Skeletal muscle cell (primary cell): ENCODE results near the gene MSTN.

Source experiments
- DNase-seq: peaks from one replicate; pipeline ENCODE4 v3.0.0-alpha.2; 2010; ENCODE audit warnings: low read depth
- H3K4me3 ChIP-seq: 2 replicates; pipeline ENCODE4 v1.5.1; 2011; ENCODE audit warnings: low read depth, mild to moderate bottlenecking, control low read depth, low read length, moderate library complexity

MSTN gene

DNA sequence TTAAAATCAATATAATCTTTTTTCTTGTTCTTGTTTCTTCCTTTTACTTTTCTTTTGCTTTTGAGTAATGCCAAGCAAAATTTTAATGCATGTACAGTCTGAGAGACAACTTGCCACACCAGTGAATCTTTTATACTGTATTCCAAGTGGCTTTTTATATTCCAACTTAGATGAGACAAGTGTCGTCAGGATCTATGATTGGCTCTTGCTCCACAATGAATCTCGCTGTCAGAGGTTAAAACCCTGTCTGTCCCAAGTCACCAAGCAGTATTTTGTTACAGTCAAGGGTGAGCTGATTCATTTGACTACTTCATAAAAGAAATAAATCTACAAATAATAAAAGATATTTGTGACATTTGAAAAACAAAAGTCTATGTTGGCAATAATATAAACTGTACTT lies at the start of gene MSTN:
MSTN (minus strand) TSS at position 129 of the 400 bp plus-strand sequence. CDS start 133 bp downstream, outside the sequence.
- H3K4me3 ChIP-seq = peak within 1 kb of the TSS; percentile 30
- no peak for DNase-seq

DNA sequence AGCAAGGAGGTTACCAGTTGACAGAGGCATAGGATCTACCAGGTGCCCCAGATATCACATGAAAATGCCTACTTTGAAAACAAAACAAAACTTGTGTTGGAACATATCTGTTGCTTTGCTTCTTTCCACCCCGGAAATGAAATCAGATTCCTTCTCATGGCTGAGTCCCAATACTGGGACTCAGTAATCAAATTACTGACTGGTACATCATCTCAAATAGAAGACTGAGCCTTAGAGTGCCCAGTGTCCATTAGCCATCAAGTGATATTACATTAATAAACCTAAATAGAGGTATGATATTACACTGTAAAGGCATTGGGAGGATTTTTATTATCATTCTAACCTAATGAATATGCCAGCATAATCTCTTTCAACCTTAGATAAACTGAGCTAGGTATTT lies 48.6 kb upstream of the MSTN start:
- H3K4me3 ChIP-seq = no peak overlapping the region
- DNase-seq = no peak

GRCh38 chr2:190110699-190111098 lies 48.2 kb upstream of the MSTN start:
- DNase-seq = no peak
- no peak overlapping the region for H3K4me3 ChIP-seq

- H3K4me3 ChIP-seq = no peak overlapping the region
- DNase-seq = peak; percentile 25
Observed at GRCh38 chr2:190110131-190110530, 47.6 kb upstream of the MSTN start.

DNA sequence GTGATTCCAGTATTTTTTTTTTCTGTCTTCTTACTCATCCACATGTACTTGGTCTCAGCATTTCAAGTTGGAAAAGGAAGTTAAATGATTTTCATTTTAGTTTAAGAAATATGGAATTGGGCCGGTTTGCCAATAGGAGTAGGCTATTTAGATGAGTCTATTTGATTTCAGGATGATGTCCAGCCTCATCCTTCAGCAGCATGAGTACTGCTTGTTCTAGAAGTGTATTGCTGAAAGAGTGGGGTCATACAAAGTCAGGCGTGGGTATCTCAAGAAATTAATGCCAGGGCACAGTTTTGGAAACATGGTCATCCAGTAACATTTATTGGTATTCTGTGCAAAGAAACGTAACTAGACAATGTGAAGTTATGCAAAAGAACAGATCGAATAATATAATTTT lies 44.9 kb upstream of the MSTN start:
- no peak overlapping the region for H3K4me3 ChIP-seq
- DNase-seq = no peak

GRCh38 chr2:190106783-190107182 lies 44.3 kb upstream of the MSTN start:
- H3K4me3 ChIP-seq = no peak overlapping the region
- no peak for DNase-seq

GRCh38 chr2:190105554-190105953 lies 43.0 kb upstream of the MSTN start:
- DNase-seq = no peak

DNA sequence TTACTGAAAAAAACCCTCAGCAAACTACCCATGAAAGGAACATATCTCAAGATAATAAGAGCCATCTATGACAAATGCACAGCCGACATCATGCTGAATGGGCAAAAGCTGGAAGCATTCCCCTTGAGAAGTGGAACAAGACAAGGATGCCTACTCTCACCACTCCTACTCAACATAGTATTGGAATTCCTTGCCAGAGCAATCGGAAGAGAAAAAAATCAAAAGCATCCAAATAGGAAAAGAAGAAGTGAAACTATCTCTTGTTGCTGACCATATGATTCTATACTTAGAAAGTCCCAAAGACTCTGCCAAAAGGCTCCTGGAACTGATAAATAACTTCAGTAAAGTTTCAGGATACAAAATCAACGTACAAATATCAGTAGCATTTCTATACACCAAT lies 40.6 kb upstream of the MSTN start:
- no peak for DNase-seq
- H3K4me3 ChIP-seq = no peak overlapping the region

More at GRCh38 chr2:190105554-190105953, 43.0 kb upstream of the MSTN start:
- H3K4me3 ChIP-seq = no peak overlapping the region

DNA sequence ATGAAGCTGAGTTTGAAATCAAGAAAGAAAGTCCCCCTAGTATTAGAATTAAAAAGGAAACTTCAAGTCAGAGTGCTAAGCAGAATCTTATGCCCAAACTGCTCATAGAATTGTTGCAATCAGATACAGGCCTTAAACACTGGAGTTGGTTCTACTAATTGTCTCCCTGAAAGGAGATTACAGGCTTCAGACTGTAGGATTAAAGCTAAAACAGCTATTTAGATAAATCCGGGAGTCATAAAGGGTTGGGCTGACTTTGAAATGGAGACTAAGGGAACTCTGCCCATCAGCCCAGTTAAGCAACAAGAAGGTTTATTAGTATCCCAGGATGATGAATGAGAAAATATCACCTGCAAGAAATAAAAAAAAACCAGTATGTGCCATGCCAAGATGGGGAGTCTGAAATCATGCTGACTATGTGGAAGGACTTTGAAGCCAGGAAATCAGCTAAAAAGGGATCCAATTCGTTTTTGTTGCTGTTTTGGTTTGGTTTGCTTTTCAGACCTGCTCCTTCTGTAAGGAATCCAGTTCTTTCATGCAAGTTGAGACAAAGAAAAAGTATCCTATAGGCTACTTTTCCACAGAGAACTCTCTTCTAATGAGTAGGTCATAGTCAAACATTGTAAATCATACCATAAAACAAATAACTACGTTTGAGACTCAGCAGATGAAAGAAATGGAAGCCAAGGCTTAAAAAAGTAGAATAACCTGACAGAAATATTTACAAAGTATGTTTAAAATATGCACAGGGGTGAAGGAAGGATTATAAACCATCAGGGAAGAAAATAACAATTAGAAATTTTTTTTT lies 37.6 kb upstream of the MSTN start:
- DNase-seq = no peak
- no peak overlapping the region for H3K4me3 ChIP-seq

GRCh38 chr2:190098851-190099250 lies 36.3 kb upstream of the MSTN start:
- DNase-seq = no peak
- no peak overlapping the region for H3K4me3 ChIP-seq

GRCh38 chr2:190097115-190097514 lies 34.6 kb upstream of the MSTN start:
- H3K4me3 ChIP-seq = no peak overlapping the region
- DNase-seq = no peak

DNA sequence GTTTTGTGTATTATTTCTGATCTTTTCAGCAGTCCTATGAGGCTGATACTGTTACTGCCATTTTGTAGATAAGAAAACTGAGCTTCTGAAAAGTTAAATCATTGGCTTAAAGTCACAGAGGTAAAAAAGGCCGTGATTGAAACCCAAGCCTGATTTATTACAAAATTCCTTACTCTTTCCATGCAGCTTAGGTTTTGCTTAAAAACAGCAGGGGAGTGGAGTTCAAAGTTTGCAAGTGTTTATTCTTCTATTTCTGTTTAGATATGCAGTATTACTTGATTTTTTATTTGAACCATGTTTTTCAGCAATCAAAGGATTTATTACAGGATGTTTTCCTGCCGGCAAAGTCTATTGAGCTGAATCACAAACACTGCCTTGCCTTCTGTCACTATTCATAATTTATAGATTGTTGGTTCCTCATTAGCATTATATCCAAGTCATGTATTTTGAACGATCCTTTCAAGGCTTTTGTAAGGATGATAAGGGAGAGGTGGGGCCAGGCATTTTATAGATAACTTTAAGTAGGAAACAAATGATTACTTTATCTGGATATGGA lies 31.9 kb upstream of the MSTN start:
- no peak overlapping the region for H3K4me3 ChIP-seq
- no peak for DNase-seq

- no peak overlapping the region for H3K4me3 ChIP-seq
- peak; percentile 8 for DNase-seq
Observed at GRCh38 chr2:190093793-190094192, 31.3 kb upstream of the MSTN start.

- H3K4me3 ChIP-seq = no peak overlapping the region
- DNase-seq = no peak
Observed at GRCh38 chr2:190090148-190090547, 27.6 kb upstream of the MSTN start.

DNA sequence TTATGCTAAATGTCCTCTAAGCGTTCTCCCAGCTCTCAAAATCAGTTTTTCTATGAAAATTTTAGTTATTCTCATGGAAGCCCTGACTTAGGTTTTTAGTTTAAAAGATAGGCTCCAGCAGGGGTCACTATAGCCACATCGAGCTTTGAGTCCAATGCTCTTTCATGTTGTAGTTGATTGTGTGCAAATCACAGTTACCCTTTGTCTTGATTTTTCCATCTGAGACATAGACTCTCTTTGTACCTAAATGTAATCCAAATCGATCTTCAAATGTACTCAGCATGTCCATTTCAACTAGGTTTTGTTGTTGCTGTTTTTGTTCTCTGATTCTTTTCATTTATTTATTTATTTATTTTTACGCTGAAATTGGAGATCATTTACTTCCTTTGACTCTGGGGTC lies 26.4 kb upstream of the MSTN start:
- peak; percentile 17 for DNase-seq
- no peak overlapping the region for H3K4me3 ChIP-seq

- DNase-seq = no peak
- no peak overlapping the region for H3K4me3 ChIP-seq
Observed at GRCh38 chr2:190084704-190085103, 22.2 kb upstream of the MSTN start.

DNA sequence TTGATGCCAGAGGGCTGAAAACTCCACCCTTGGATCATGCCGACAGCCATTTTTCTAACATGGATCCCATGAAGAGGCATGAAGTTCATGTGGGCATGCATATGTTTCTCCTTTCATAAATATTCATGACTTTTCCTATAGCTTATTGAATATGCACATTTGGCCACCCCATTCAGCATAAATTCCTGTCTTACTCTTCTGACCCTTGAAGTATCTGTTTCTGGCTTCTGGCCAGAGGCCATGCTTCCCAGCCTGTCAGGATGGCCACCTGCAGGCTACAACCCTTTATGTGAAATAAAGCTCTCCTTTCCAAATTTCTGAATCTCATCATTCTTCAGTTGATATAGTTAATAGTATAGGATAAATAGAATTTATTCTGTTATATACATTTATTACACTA lies 19.6 kb upstream of the MSTN start:
- no peak overlapping the region for H3K4me3 ChIP-seq
- DNase-seq = no peak

- H3K4me3 ChIP-seq = no peak overlapping the region
- DNase-seq = no peak
Observed at GRCh38 chr2:190080527-190081049, 18.1 kb upstream of the MSTN start.

- no peak overlapping the region for H3K4me3 ChIP-seq
- DNase-seq = no peak
Observed at GRCh38 chr2:190079160-190079559, 16.6 kb upstream of the MSTN start.

DNA sequence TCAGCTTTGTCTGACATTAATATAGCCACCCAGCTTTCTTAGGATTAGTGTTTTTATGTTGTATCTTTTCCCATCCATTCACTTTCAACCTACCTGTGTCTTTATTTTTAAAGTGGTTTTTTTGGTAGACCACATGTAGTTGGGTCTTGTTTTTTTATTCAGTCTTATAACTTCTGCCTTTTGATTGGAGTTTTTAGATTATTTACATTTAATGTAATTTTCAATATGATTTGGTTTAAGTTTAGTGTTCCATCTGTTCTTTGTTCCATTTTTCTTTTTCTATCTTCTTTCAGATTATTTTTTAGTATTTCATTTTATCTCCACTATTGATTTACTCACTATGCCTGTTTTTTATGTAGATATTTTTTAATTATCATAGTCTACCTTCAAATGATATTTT lies 13.1 kb upstream of the MSTN start:
- no peak overlapping the region for H3K4me3 ChIP-seq
- no peak for DNase-seq
